ENCODE measurements around the gene PGM5.
"Not testable (repeated sequence)": the region's sequence is repeated elsewhere in the genome, so short reads cannot be mapped to it uniquely, and the experiment has no call there.

- not testable (repeated sequence) for TF ChIP-seq CTCF, POLR2A (IDR thresholded peaks at IDR 0.05)
These were observed 806 bp downstream of the PGM5 start for GRCh38 chr9:68357119-68357714.
